ENCODE measurements around the gene FBXL12.

- TF ChIP-seq CTCF (IDR thresholded peaks at IDR 0.05): no peak
- no peak for TF ChIP-seq POLR2A (IDR thresholded peaks at IDR 0.05)
Measured at GRCh38 chr19:9801976-9802375, 16.9 kb downstream of the FBXL12 start.

Measured in thyroid gland (tissue), 4 donors.